OCI-LY7 (cell line): Measurements from ENCODE around the gene TP73. TPM values are rescaled to one million over a fixed set of nuclear protein-coding genes. Genes with fewer than 3 reads are reported as not detected.
A peak's percentile ranks its signal among the peaks of the same experiment; 100 is the strongest.

Source experiments
- BruUV-seq: library from RNA; stranded (reverse); fragments of 400-500 nt; replicated peaks from 2 replicates; lab custom pipeline; 2021; lab: Mats Ljungman, UMichigan
- CTCF ChIA-PET: fragments of 300-600 bp; sonication (Branson Sonifier 250); formaldehyde crosslinking; loops from one replicate; lab custom pipeline; 2022; ENCODE audit warnings: antibody characterized with exemption; ENCODE audit not compliant: unreplicated experiment; lab: Charles Lee
- POLR2A ChIA-PET: fragments of 300-600 bp; sonication (Branson Sonifier 250); formaldehyde crosslinking; loops from one replicate; lab custom pipeline; 2022; ENCODE audit warnings: antibody characterized with exemption; lab: Charles Lee
- DNase-seq: peaks from one replicate; pipeline ENCODE4 v3.0.0-alpha.2; 2015; ENCODE audit warnings: low spot score
- H2AFZ ChIP-seq: fragments of 200-600 bp; sonication (generic), shearing (Covaris generic); 2 replicates; pipeline ENCODE4 v1.6.1; 2014; ENCODE audit warnings: mild to moderate bottlenecking, antibody characterized with exemption, low read length, moderate library complexity
- H3K27ac ChIP-seq: fragments of 200-600 bp; sonication (generic); 2 replicates; pipeline ENCODE4 v1.5.1; 2014; ENCODE audit warnings: mixed run types, low read depth, mild to moderate bottlenecking, moderate library complexity, low read length, inconsistent platforms; ENCODE audit not compliant: poor library complexity, severe bottlenecking
- H3K36me3 ChIP-seq: fragments of 200-600 bp; sonication (generic); 2 replicates; pipeline ENCODE4 v1.6.1; 2014; ENCODE audit warnings: mild to moderate bottlenecking, antibody characterized with exemption, low read length, moderate library complexity, mixed read lengths; ENCODE audit not compliant: insufficient read depth
- H3K4me1 ChIP-seq: fragments of 200-600 bp; sonication (generic); 2 replicates; pipeline ENCODE4 v1.5.1; 2014; ENCODE audit warnings: mild to moderate bottlenecking, low read length; ENCODE audit not compliant: insufficient read depth, poor library complexity, severe bottlenecking
- H3K4me2 ChIP-seq: fragments of 200-600 bp; sonication (generic); 2 replicates; pipeline ENCODE4 v1.6.1; 2014; ENCODE audit warnings: mild to moderate bottlenecking, low read length
- H3K4me3 ChIP-seq: fragments of 200-600 bp; sonication (generic); 2 replicates; pipeline ENCODE4 v1.5.1; 2014; ENCODE audit warnings: mild to moderate bottlenecking, low read depth, low read length; ENCODE audit not compliant: poor library complexity, severe bottlenecking
- H3K79me2 ChIP-seq: fragments of 200-600 bp; sonication (generic); 2 replicates; pipeline ENCODE4 v1.6.1; 2016; ENCODE audit warnings: low read depth, mild to moderate bottlenecking, low read length, moderate library complexity, mixed read lengths; ENCODE audit not compliant: insufficient read depth
- H3K9me2 ChIP-seq: fragments of 200-600 bp; sonication (generic); 2 replicates; pipeline ENCODE4 v1.6.1; 2016; ENCODE audit warnings: mild to moderate bottlenecking, low read length, mixed read lengths; ENCODE audit not compliant: insufficient read depth
- H3K9me3 ChIP-seq: fragments of 200-600 bp; sonication (generic); 2 replicates; pipeline ENCODE4 v1.6.1; 2014; ENCODE audit warnings: mild to moderate bottlenecking, mixed run types, low read length, mixed read lengths
- H4K20me1 ChIP-seq: fragments of 200-600 bp; sonication (generic); 2 replicates; pipeline ENCODE4 v1.6.1; 2014; ENCODE audit warnings: mild to moderate bottlenecking, antibody characterized with exemption, low read length, moderate library complexity, mixed read lengths; ENCODE audit not compliant: insufficient read depth
- CTCF ChIP-seq: fragments of 200-600 bp; sonication (generic); conservative IDR thresholded peaks from 2 replicates; pipeline ENCODE4 v1.5.1; 2014; ENCODE audit warnings: mild to moderate bottlenecking, antibody characterized with exemption, low read length, moderate library complexity, mixed read lengths
- EZH2phosphoT487 ChIP-seq: fragments of 200-600 bp; sonication (generic); IDR thresholded peaks from 2 replicates; pipeline ENCODE4 v1.6.1; 2018; ENCODE audit warnings: low read depth, borderline replicate concordance, mild to moderate bottlenecking, mixed run types, antibody characterized with exemption, low read length, moderate library complexity, mixed read lengths
- intact Hi-C: fragments of 100-400 bp; cut with micrococcal nuclease; formaldehyde crosslinking; loops from one replicate; pipeline ENCODE4 v1.10.0; 2022; ENCODE audit not compliant: unreplicated experiment
- total RNA-seq, 2 experiments: library from RNA; depleted of rRNA in 1 of 2; stranded (reverse); fragments of >200 nt in 1 of 2; shearing (Covaris generic) in 1 of 2; gene quantifications; 2 replicates each; pipeline ENCODE4 v1.2.3, GENCODE V29; 2014 to 2022

Gene TP73
- total RNA-seq, 2 experiments from 2014 or later: 0.48 TPM; not detected in 1

- Histone ChIP-seq H2AFZ (no peak overlapping the region), H3K9me2 (no peaks in the 10 kb centered on the region), H3K27ac (no peak overlapping the region), H3K9me3 (no peaks in the 10 kb centered on the region), H3K79me2 (no peaks in the 10 kb centered on the region), H3K36me3 (no peaks in the 10 kb centered on the region), H3K4me2 (no peak overlapping the region), H3K4me3 (no peak overlapping the region), H4K20me1 (no peaks in the 10 kb centered on the region), H3K4me1 (no peaks in the 10 kb centered on the region)
- no TSS peak for BruUV-seq
- no peak for DNase-seq
- no peak for TF ChIP-seq EZH2phosphoT487
- TF ChIP-seq CTCF: no peak
- ChIA-PET POLR2A (no interaction called here), CTCF (no interaction called here)
- intact Hi-C loops: no loop called here
These were observed 40.2 kb upstream of the TP73 start for GRCh38 chr1:3612123-3612522.

- H3K4me3 ChIP-seq: no peak overlapping the region
- H2AFZ ChIP-seq: no peak overlapping the region
- no peaks in the 10 kb centered on the region for H3K36me3 ChIP-seq
- H4K20me1 ChIP-seq: no peaks in the 10 kb centered on the region
- no peak overlapping the region for H3K27ac ChIP-seq
- ChIA-PET POLR2A (interaction anchor here (0.5 kb wide), 1 partner anchor 51 kb away, joined by 5 read pairs; no protein-coding TSS in a partner anchor), CTCF (no interaction called here)
- H3K9me3 ChIP-seq: no peaks in the 10 kb centered on the region
- H3K79me2 ChIP-seq: no peaks in the 10 kb centered on the region
- intact Hi-C loops: loop anchor here (1.0 kb wide), 1 partner anchor 50 kb away; no protein-coding TSS in a partner anchor
- TF ChIP-seq CTCF (peak; percentile 77), EZH2phosphoT487 (no peak)
- peak; percentile 18 for DNase-seq
- no peaks in the 10 kb centered on the region for H3K9me2 ChIP-seq
- H3K4me1 ChIP-seq: peaks cover 4% of the 10 kb centered on the region
- H3K4me2 ChIP-seq: no peak overlapping the region
- BruUV-seq: no TSS peak
These were observed 37.3 kb upstream of the TP73 start for GRCh38 chr1:3614755-3615742.

GRCh38 chr1:3616861-3617260 lies 35.5 kb upstream of the TP73 start:
- peaks cover 4% of the 10 kb centered on the region for H3K4me1 ChIP-seq
- H3K27ac ChIP-seq: no peak overlapping the region
- H3K4me3 ChIP-seq: no peak overlapping the region
- ChIA-PET CTCF (interaction anchor here (0.6 kb wide), 2 partner anchors 58 to 347 kb away, joined by 4 to 10 read pairs; no protein-coding TSS in a partner anchor), POLR2A (interaction anchor here (0.6 kb wide), 1 partner anchor 12 kb away, joined by 3 read pairs; no protein-coding TSS in a partner anchor)
- no peak for TF ChIP-seq CTCF
- no peak for TF ChIP-seq EZH2phosphoT487
- no peaks in the 10 kb centered on the region for H3K36me3 ChIP-seq
- H3K9me2 ChIP-seq: no peaks in the 10 kb centered on the region
- DNase-seq: no peak
- intact Hi-C loops: no loop called here
- H3K79me2 ChIP-seq: no peaks in the 10 kb centered on the region
- no peak overlapping the region for H3K4me2 ChIP-seq
- no peaks in the 10 kb centered on the region for H3K9me3 ChIP-seq
- H4K20me1 ChIP-seq: no peaks in the 10 kb centered on the region
- BruUV-seq: no TSS peak
- no peak overlapping the region for H2AFZ ChIP-seq
